ENCODE results near the gene DNAAF8. TPM values are rescaled to one million over a fixed set of nuclear protein-coding genes. Genes with fewer than 3 reads are reported as not detected.

Gene DNAAF8
- total and polyA plus RNA-seq, 2 experiments from 2014 or later = 0.07 to 0.77 TPM

DNA sequence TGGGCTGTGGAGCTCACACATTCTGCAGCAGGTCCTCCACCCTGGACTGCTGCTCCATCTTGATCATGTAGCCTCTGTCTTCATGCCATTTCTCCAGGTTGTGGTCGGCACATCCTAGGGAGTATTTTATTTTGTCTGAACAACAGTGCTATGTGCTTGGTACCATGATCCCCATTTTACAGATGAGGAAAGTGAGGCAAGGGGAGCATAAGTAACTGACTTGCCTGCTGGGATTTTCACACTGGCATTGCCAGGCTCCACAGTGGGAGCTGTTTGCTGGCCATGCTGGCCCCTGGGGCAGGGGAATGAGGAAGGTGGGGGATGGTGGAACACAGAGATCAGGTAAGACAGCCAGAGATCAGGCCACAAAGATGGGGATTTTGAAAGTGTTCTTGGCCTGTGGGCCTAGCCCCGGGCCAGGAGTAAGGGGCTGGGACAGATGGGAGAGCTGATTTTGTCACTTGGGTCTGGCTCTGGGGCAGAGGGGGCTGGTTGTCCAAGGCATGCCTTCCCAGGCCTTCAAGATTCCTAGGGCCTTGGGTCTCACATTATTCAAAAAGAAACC, 41.9 kb downstream of the DNAAF8 start:
- no peaks in the 10 kb centered on the region for H3K27me3 ChIP-seq
- TF ChIP-seq CTCF (IDR thresholded peaks at IDR 0.05; ENCODE audit: low read depth, low read length) = no peak
- H3K27ac ChIP-seq = no peak overlapping the region
- H3K36me3 ChIP-seq = no peaks in the 10 kb centered on the region
- DNase-seq (ENCODE audit: low read depth in 1 of 2, low spot score in 1 of 2) = no peak
- no peaks in the 10 kb centered on the region for H3K9me3 ChIP-seq (ENCODE audit: low read depth)
- no peaks in the 10 kb centered on the region for H3K4me1 ChIP-seq (ENCODE audit: low read depth)
- H3K4me3 ChIP-seq = no peak overlapping the region

- H3K9me3 ChIP-seq (ENCODE audit: low read depth) = no peaks in the 10 kb centered on the region
- H3K27ac ChIP-seq = no peak overlapping the region
- no peak for DNase-seq (ENCODE audit: low read depth in 1 of 2, low spot score in 1 of 2)
- no peak for TF ChIP-seq CTCF (IDR thresholded peaks at IDR 0.05; ENCODE audit: low read depth, low read length)
- no peaks in the 10 kb centered on the region for H3K4me1 ChIP-seq (ENCODE audit: low read depth)
- H3K36me3 ChIP-seq = no peaks in the 10 kb centered on the region
- H3K4me3 ChIP-seq = no peak overlapping the region
- no peaks in the 10 kb centered on the region for H3K27me3 ChIP-seq
Observed at GRCh38 chr16:4777339-4778049, 43.2 kb downstream of the DNAAF8 start.

- DNase-seq (ENCODE audit: low read depth in 1 of 2, low spot score in 1 of 2) = no peak
- H3K4me3 ChIP-seq = no peak overlapping the region
- TF ChIP-seq CTCF (IDR thresholded peaks at IDR 0.05; ENCODE audit: low read depth, low read length) = no peak
- no peaks in the 10 kb centered on the region for H3K36me3 ChIP-seq
- H3K27me3 ChIP-seq = no peaks in the 10 kb centered on the region
- no peaks in the 10 kb centered on the region for H3K9me3 ChIP-seq (ENCODE audit: low read depth)
- H3K4me1 ChIP-seq (ENCODE audit: low read depth) = no peaks in the 10 kb centered on the region
- H3K27ac ChIP-seq = no peak overlapping the region
Observed at GRCh38 chr16:4778050-4778392, 43.7 kb downstream of the DNAAF8 start.

DNA sequence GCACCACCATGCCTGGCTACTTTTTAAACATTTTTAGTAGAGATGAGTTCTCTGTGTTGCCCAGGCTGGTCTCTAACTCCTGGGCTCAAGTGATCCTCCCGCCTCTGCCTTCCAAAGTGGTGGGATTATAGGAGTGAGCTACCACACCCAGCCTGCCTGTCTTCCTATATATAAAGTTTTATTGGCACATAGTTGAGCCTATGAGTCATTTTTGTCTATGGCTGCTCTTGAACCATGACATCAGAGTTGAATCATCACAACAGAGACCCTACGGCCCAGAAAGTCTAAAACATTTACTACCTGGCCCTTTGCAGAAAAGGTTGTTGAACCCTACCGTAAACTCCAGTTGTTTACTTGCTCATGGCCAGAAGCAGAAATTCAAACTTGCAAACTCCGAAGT, 45.9 kb downstream of the DNAAF8 start:
- Histone ChIP-seq H3K4me1 (ENCODE audit: low read depth) (no peaks in the 10 kb centered on the region), H3K4me3 (no peak overlapping the region), H3K9me3 (ENCODE audit: low read depth) (no peaks in the 10 kb centered on the region), H3K27ac (no peak overlapping the region), H3K27me3 (no peaks in the 10 kb centered on the region), H3K36me3 (no peaks in the 10 kb centered on the region)
- TF ChIP-seq CTCF (IDR thresholded peaks at IDR 0.05; ENCODE audit: low read depth, low read length) = no peak
- DNase-seq (ENCODE audit: low read depth in 1 of 2, low spot score in 1 of 2) = no peak

DNA sequence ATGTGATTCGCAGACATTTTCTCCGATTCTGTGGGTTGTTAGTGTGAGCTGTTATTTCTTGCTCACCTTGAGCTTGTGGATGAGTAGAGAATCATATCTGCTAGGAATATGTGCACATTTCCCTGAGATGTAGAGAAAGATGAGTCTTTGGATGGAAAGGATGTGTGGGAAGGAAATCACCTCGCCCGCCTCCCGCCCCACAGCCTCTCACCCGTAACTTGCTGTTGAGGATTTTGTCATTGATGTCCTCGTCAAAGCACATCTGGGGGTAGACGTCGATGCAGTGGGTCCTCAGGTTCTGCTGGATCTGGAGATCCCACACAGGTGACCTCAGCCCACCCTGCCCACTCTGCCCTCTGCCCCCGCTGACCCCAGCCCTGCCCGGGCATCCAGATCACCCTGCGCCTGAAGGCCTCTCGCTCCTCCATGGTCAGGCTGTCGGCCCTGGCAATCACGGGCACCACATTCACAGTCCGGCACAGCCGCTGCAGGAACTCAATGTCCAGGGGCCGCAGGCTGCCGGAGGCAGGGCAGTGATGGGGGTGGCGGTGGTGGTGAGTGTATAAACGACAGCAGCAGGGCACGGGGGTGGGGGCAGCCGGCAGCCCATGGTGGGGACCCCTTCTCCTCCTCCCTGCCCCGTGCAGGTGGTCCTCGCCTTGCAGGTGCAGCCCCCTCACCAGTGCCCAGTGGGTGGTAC, 49.1 kb downstream of the DNAAF8 start:
- no peak overlapping the region for H3K27ac ChIP-seq
- H3K4me1 ChIP-seq (ENCODE audit: low read depth) = peaks cover 9% of the 10 kb centered on the region
- no peaks in the 10 kb centered on the region for H3K36me3 ChIP-seq
- no peaks in the 10 kb centered on the region for H3K9me3 ChIP-seq (ENCODE audit: low read depth)
- H3K27me3 ChIP-seq = no peaks in the 10 kb centered on the region
- TF ChIP-seq CTCF (IDR thresholded peaks at IDR 0.05; ENCODE audit: low read depth, low read length) = no peak
- H3K4me3 ChIP-seq = no peak overlapping the region
- no peak for DNase-seq (ENCODE audit: low read depth in 1 of 2, low spot score in 1 of 2)
